T-cell (primary cell): ENCODE data around the gene APOBEC3A. TPM values are rescaled to one million over a fixed set of nuclear protein-coding genes. Genes with fewer than 3 reads are reported as not detected.
A peak's percentile ranks its signal among the peaks of the same experiment; 100 is the strongest.

Source experiments
- ATAC-seq, 4 experiments: fragments of 200-7000 bp in 3 of 4; fragments of 150-1000 bp in 1 of 4; cut with Tn5 transposase; replicated peaks in 1 of 4; 1 replicate in 3 of 4; 2 replicates in 1 of 4; pipeline ENCODE4 v1.10.0; 2021; ENCODE audit warnings: moderate library complexity in 3 of 4, mild to moderate bottlenecking in 2 of 4, moderate number of reproducible peaks in 1 of 4
- CTCF ChIA-PET, 2 donors: fragments of 300-600 bp; sonication (Branson Sonifier 250); formaldehyde crosslinking; loops; one replicate each; lab custom pipeline; 2022; ENCODE audit warnings: antibody characterized with exemption in 2 of 2; lab: Charles Lee
- POLR2A ChIA-PET, 2 donors: fragments of 300-600 bp; sonication (Branson Sonifier 250); formaldehyde crosslinking; loops; one replicate each; lab custom pipeline; 2022; ENCODE audit warnings: antibody characterized with exemption in 2 of 2; lab: Charles Lee
- DNase-seq, 35 experiments: peaks; one replicate each; pipeline versions ENCODE4 v3.0.0 to v3.0.0-alpha.2; 2013 to 2023
- H3K27ac ChIP-seq: one replicate; pipeline ENCODE4 v1.5.1; 2013; ENCODE audit warnings: low read length
- H3K27me3 ChIP-seq, 2 experiments: replicated peaks in 1 of 2; 1 replicate in 1 of 2; 2 replicates in 1 of 2; pipeline versions ENCODE4 v1.6.1 to v1.7.0; 2013; ENCODE audit warnings: low read length in 1 of 2, mixed read lengths in 1 of 2; ENCODE audit not compliant: control insufficient read depth in 2 of 2, insufficient read depth in 2 of 2; ENCODE audit errors: extremely low read depth in 1 of 2
- H3K36me3 ChIP-seq, 2 donors: 1 replicate in 1 of 2; 2 replicates in 1 of 2; pipeline versions ENCODE4 v1.6.1 to v1.7.0; 2013; ENCODE audit warnings: low read length in 1 of 2; ENCODE audit not compliant: control insufficient read depth in 2 of 2, insufficient read depth in 1 of 2; ENCODE audit errors: extremely low read depth in 1 of 2
- H3K4me1 ChIP-seq, 2 experiments: 1 replicate in 1 of 2; 2 replicates in 1 of 2; pipeline versions ENCODE4 v1.6.1 to v1.7.0; 2013; ENCODE audit warnings: low read length in 2 of 2, mixed read lengths in 1 of 2; ENCODE audit not compliant: insufficient read depth in 2 of 2, control insufficient read depth in 1 of 2; ENCODE audit errors: extremely low read depth in 1 of 2
- H3K4me3 ChIP-seq, 2 donors: 1 replicate in 1 of 2; 2 replicates in 1 of 2; pipeline versions ENCODE4 v1.5.1 to v1.7.0; 2013; ENCODE audit warnings: mild to moderate bottlenecking in 2 of 2, low read length in 1 of 2, moderate library complexity in 1 of 2; ENCODE audit not compliant: control insufficient read depth in 1 of 2; ENCODE audit errors: extremely low read depth in 1 of 2
- H3K9me3 ChIP-seq: 2 replicates; pipeline ENCODE4 v1.7.0; 2013
- H3K27ac Mint-ChIP-seq, 2 donors: one replicate each; pipeline ENCODE4 v1.8.0; 2020 to 2021; ENCODE audit warnings: mild to moderate bottlenecking in 2 of 2, mixed read lengths in 2 of 2
- H3K27me3 Mint-ChIP-seq, 2 donors: one replicate each; pipeline ENCODE4 v1.8.0; 2021 to 2022; ENCODE audit warnings: mixed read lengths in 2 of 2
- H3K36me3 Mint-ChIP-seq: one replicate; pipeline ENCODE4 v1.8.0; 2021; ENCODE audit warnings: mixed read lengths
- H3K4me1 Mint-ChIP-seq, 3 donors: one replicate each; pipeline ENCODE4 v1.8.0; 2020 to 2022; ENCODE audit warnings: mixed read lengths in 3 of 3, mild to moderate bottlenecking in 1 of 3
- H3K4me3 Mint-ChIP-seq, 3 donors: one replicate each; pipeline ENCODE4 v1.8.0; 2020 to 2022; ENCODE audit warnings: mild to moderate bottlenecking in 3 of 3, mixed read lengths in 3 of 3, moderate library complexity in 3 of 3
- H3K9me3 Mint-ChIP-seq, 3 donors: one replicate each; pipeline ENCODE4 v1.8.0; 2020 to 2022; ENCODE audit warnings: mixed read lengths in 3 of 3
- WGBS: methylation state at CpG from one replicate; pipeline ENCODE4 v1.1.5; 2013; ENCODE audit warnings: missing lambda C conversion rate; ENCODE audit not compliant: insufficient coverage; 5-methylcytosine and 5-hydroxymethylcytosine counted together
- total RNA-seq, 35 experiments: library from RNA in 6 of 35; stranded (reverse) in 6 of 35; fragments of 120-200 nt in 1 of 35; gene quantifications; one replicate each; pipeline versions ENCODE4 v1.2.1 to v1.2.4 and lab custom pipeline; 2013 to 2026

Gene APOBEC3A
- total RNA-seq, 5 donors from 2014 or later (not counting 1 experiment from before 2014, with no cell fraction given), result not detected

DNA sequence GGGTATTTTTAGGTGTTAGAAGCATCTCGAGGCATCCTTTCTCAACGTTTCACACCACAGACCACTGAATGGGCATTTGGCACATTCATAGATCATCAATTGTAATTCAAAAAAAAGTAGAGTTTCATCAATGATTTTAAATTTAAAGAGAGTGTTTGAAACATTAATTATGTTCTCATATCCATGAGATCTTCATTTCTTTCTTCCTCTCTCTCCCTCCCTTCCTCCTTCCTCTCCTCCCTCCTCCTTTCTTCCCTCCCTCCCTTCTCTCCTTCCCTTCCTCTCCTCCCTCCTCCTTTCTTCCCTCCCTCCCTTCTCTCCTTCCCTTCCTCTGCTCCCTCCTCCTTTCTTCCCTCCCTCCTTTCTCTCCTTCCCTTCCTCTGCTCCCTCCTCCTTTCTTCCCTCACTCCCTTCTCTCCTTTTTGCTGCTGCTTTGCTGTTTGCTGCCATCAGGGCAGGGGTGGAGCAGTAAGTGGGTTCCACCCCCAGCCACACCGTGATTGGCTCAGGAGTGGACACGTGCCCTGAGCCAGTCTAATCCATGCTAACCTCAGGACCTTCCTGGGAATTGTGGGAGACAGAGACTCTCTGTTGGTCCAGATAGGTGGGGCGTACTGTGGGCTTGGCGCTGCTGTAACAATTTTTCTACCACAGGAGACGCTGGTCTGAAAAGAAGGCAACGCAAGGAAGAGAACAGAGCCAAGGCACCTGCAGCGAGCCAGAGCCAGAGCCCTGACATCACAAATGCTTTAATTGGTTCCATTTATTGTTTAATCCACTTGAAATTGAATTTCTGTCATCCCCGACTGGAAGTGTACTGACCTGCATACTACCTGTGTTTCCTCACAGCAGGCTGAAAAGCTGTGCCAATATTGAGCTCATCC, 33.7 kb upstream of the APOBEC3A start:
- Histone ChIP-seq H3K27ac (no peak overlapping the region), H3K36me3 (no peaks in the 10 kb centered on the region), H3K27me3 (peaks cover 4 to 51% of the 10 kb centered on the region in 2 experiments), H3K4me3 (no peak overlapping the region), H3K4me1 (peaks cover 3 to 9% of the 10 kb centered on the region in 2 experiments), H3K9me3 (no peaks in the 10 kb centered on the region)
- Mint-ChIP-seq H3K27me3 (peaks cover 33 to 34% of the 10 kb centered on the region in 2 donors), H3K36me3 (no peaks in the 10 kb centered on the region), H3K4me1 (peaks cover 3 to 6% (median 4%) of the 10 kb centered on the region in 3 donors), H3K27ac (no peak overlapping the region), H3K9me3 (no peaks in the 10 kb centered on the region), H3K4me3 (no peak overlapping the region)
- DNase-seq (no peak), ATAC-seq (no peak)
- POLR2A ChIA-PET, result no interaction called here
- CTCF ChIA-PET, result no interaction called here
- 63% methylated on average over 6 of the region's 10 CpGs for WGBS

DNA sequence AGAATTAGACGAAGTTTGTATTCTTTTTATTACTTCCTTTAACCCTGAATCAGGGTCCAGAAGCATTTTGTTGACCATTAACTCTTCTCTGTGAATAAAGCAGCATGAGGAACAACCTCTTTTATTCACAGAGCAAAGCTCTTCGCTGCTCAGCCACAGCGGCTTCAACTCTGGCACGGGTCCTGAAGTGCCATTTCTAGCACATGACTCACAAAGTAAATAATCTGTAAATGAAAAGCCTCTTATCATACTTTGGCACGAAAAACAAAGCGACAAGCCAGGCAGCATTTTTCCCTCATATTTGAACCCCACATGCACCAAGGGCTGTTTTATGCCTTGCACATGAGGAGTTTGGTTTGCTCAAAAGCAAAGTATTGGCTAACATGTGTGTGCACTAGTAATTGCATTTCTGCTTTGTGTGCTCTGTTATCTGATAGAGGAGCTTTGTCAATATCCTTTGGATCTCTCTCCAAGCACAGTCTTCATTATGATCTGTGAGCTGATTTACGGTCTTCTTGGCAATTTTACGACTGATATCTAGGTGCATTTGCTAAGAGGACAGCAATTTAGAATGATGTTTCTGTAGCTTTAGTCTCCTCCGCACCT, 33.0 kb upstream of the APOBEC3A start:
- Mint-ChIP-seq H3K36me3 (no peaks in the 10 kb centered on the region), H3K4me3 (no peak overlapping the region), H3K27me3 (peaks cover 37% of the 10 kb centered on the region in 2 donors), H3K4me1 (peaks cover 3 to 6% (median 4%) of the 10 kb centered on the region in 3 donors), H3K27ac (no peak overlapping the region), H3K9me3 (no peaks in the 10 kb centered on the region)
- no peak overlapping the region for H3K4me3 ChIP-seq
- CTCF ChIA-PET, result no interaction called here
- DNase-seq, result no peak
- WGBS, result 9% methylated on average over 1 of the region's 9 CpGs
- ATAC-seq, result no peak
- H3K36me3 ChIP-seq, result no peaks in the 10 kb centered on the region
- no peak overlapping the region for H3K27ac ChIP-seq
- H3K4me1 ChIP-seq, result peaks cover 3 to 9% of the 10 kb centered on the region in 2 experiments
- peaks cover 4 to 54% of the 10 kb centered on the region in 2 experiments for H3K27me3 ChIP-seq
- no peaks in the 10 kb centered on the region for H3K9me3 ChIP-seq
- POLR2A ChIA-PET, result no interaction called here

DNA sequence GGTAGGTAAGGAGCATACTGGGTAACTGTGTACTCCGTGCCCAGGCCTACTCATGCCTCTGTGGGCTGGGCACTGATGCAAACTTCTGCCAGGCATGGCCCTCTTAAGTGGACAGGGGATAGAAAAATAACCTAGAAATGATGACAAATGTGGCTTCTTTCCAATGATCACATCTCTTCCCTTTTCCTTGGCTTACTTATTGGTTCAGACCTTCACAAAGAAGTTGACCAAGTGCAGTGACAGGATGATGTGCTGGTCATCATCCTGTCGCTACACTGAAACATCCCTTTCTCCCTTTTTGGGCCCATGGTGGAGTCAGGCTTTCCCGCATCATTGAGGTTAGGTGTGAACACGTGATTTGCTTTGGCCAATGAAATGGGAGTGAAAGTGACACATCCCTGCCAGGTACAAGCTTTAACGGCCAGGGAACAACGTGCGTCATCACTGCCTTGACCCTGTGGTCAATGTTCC, 31.8 kb upstream of the APOBEC3A start:
- Histone ChIP-seq H3K27me3 (peaks cover 4 to 60% of the 10 kb centered on the region in 2 experiments), H3K4me3 (no peak overlapping the region), H3K9me3 (no peaks in the 10 kb centered on the region), H3K27ac (no peak overlapping the region), H3K36me3 (no peaks in the 10 kb centered on the region), H3K4me1 (peaks cover 3 to 9% of the 10 kb centered on the region in 2 experiments)
- Mint-ChIP-seq H3K36me3 (no peaks in the 10 kb centered on the region), H3K4me3 (no peak overlapping the region), H3K27me3 (peaks cover 37% of the 10 kb centered on the region in 2 donors), H3K27ac (no peak overlapping the region), H3K4me1 (peaks cover 3 to 6% (median 4%) of the 10 kb centered on the region in 3 donors), H3K9me3 (no peaks in the 10 kb centered on the region)
- 100% methylated on average over 1 of the region's 7 CpGs for WGBS
- ATAC-seq (no peak), DNase-seq (no peak)
- ChIA-PET POLR2A (no interaction called here), CTCF (interaction anchor here in 1 of 2 donors (0.7 kb wide), 1 partner anchor 70 kb away, joined by 5 read pairs; no protein-coding TSS in a partner anchor)

DNA sequence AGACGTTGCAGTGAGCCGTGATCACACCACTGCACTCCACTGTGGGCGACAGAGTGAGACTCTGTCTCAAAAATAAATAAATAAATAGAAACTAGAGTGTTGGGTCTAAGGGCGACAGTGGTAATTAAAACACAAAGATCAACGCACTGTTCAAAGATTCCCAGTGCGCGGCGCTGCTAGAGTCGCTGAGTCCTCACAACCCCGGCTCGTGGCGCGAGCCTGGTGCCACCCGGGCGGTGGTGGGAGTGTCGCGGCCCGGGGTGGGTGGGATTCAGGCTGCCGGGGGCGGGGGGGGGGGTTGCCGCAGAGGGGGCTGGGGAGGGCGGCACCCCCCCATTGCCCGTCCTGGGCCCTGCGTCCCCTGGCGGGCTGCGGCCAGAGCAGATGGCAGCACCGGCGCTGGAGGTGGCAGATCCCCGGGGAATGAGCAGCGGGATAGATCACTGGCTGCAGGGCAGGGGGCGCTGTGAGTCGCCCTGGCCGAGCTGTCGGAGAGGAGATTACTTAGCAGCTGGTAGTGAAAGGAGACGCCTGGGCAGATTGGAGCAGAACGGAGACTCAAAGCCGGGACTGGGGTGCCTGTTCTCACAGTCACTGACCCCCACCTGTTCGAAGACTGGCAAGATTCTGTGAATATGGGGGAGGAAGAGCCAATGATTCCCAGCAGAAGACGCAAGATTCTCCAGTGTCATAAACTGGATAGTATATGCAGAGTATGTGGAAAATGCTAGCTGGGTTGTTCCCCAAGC, 30.2 kb upstream of the APOBEC3A start:
- POLR2A ChIA-PET, result no interaction called here
- peak in 26 of 35 experiments; percentile 4 to 56 (median 21) for DNase-seq
- H3K9me3 Mint-ChIP-seq, result no peaks in the 10 kb centered on the region

DNA sequence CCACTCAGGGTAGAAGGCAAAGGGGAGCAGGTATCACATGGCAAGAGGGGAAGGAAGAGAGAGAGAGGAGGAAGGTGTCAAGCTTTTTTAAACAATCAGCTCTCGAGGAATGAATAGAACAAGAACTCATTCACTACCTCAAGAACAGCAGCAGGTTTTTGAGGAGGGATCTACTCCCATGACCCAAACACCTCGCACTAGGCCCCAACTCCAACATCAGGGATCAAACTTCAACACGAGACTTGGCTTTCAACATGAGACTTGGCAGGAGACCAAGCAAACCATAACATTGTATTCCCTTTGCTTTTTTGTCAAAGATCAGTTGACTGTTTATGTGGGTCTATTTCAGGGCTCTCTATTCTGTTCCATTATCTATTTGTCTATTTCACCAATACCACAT, 26.9 kb upstream of the APOBEC3A start:
- no CpG with 5 or more reads among the region's 3 CpGs for WGBS
- no peaks in the 10 kb centered on the region for H3K9me3 Mint-ChIP-seq
- ATAC-seq, result no peak
- H3K27ac ChIP-seq, result no peak overlapping the region
- no peaks in the 10 kb centered on the region for H3K36me3 Mint-ChIP-seq
- H3K27me3 Mint-ChIP-seq, result peaks cover 14 to 26% of the 10 kb centered on the region in 2 donors
- no peaks in the 10 kb centered on the region for H3K9me3 ChIP-seq
- DNase-seq, result no peak
- no peak overlapping the region for H3K27ac Mint-ChIP-seq
- peaks cover 3 to 6% (median 4%) of the 10 kb centered on the region in 3 donors for H3K4me1 Mint-ChIP-seq
- H3K4me1 ChIP-seq, result peaks cover 3 to 9% of the 10 kb centered on the region in 2 experiments
- H3K36me3 ChIP-seq, result no peaks in the 10 kb centered on the region
- ChIA-PET CTCF (no interaction called here), POLR2A (interaction anchor here in 1 of 2 donors (0.7 kb wide), 1 partner anchor 65 kb away, joined by 3 read pairs; no protein-coding TSS in a partner anchor)
- no peak overlapping the region for H3K4me3 Mint-ChIP-seq
- H3K27me3 ChIP-seq, result peaks cover 0 to 52% of the 10 kb centered on the region in 2 experiments
- no peak overlapping the region for H3K4me3 ChIP-seq

More for the DNA sequence above, 30.2 kb upstream of the APOBEC3A start:
- CTCF ChIA-PET, result no interaction called here
- peak; percentile 55 to 72 (median 60) for ATAC-seq
- Mint-ChIP-seq H3K4me1 (peaks cover 3 to 6% (median 4%) of the 10 kb centered on the region in 3 donors), H3K27me3 (peaks cover 33 to 37% of the 10 kb centered on the region in 2 donors), H3K4me3 (peak overlapping the region; percentile 37 to 64 (median 42)), H3K36me3 (no peaks in the 10 kb centered on the region), H3K27ac (no peak overlapping the region)
- H3K4me3 ChIP-seq, result no peak overlapping the region
- no peaks in the 10 kb centered on the region for H3K36me3 ChIP-seq
- H3K27ac ChIP-seq, result no peak overlapping the region
- WGBS, result 7% methylated on average over 13 of the region's 39 CpGs
- peaks cover 3 to 9% of the 10 kb centered on the region in 2 experiments for H3K4me1 ChIP-seq
- H3K9me3 ChIP-seq, result no peaks in the 10 kb centered on the region
- H3K27me3 ChIP-seq, result peaks cover 4 to 56% of the 10 kb centered on the region in 2 experiments

DNA sequence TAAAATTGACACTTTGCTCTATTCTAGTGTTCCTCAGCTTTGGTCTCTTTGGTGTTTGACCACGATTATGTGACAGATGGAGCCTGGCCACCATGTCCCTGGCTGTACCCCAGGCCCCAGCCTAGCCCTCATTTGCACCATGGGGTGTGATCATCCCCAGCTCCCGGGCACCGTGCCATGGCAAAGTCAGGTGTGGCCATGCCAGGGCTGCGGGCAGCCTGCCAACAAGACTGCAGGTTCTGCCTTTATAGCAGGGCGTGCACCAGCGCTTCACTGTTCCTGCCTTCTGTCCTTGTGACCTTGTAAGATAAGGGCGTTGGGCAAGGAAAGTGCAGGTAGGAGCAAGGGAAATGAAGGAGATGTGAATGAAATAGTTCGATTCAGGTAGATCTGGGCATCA, 22.4 kb upstream of the APOBEC3A start:
- Mint-ChIP-seq H3K36me3 (no peaks in the 10 kb centered on the region), H3K9me3 (no peaks in the 10 kb centered on the region), H3K4me3 (no peak overlapping the region), H3K27me3 (peaks cover 3 to 29% of the 10 kb centered on the region in 2 donors), H3K4me1 (no peaks in the 10 kb centered on the region), H3K27ac (no peak overlapping the region)
- H3K4me1 ChIP-seq, result no peaks in the 10 kb centered on the region
- peaks cover 0 to 47% of the 10 kb centered on the region in 2 experiments for H3K27me3 ChIP-seq
- WGBS, result 82% methylated on average over 8 of the region's 8 CpGs
- ATAC-seq (no peak), DNase-seq (no peak)
- CTCF ChIA-PET, result no interaction called here
- H3K36me3 ChIP-seq, result no peaks in the 10 kb centered on the region
- POLR2A ChIA-PET, result no interaction called here
- no peaks in the 10 kb centered on the region for H3K9me3 ChIP-seq
- H3K4me3 ChIP-seq, result no peak overlapping the region
- H3K27ac ChIP-seq, result no peak overlapping the region
